ENCODE results near the gene KLK15.

Gene KLK15

GRCh38 chr19:50861496-50862286 is 28.3 kb upstream of the KLK15 start:
- TF ChIP-seq ZNF8 (CRISPR knock-in tag; IDR thresholded peaks at IDR 0.05) = no peak
- no peak for TF ChIP-seq ZNF565 (CRISPR knock-in tag; conservative IDR thresholded peaks at IDR 0.05; ENCODE audit: low read depth)
- TF ChIP-seq CREB5 (CRISPR knock-in tag; IDR thresholded peaks at IDR 0.05; ENCODE audit: low read depth) = no peak
- no peak for TF ChIP-seq PPARA (CRISPR knock-in tag; IDR thresholded peaks at IDR 0.05; ENCODE audit: borderline replicate concordance)
- TF ChIP-seq TCF4 (CRISPR knock-in tag; IDR thresholded peaks at IDR 0.05; ENCODE audit: borderline replicate concordance) = no peak
- no peak for TF ChIP-seq OSR1 (CRISPR knock-in tag; IDR thresholded peaks at IDR 0.05)
- no peak for TF ChIP-seq BACH2 (CRISPR knock-in tag; IDR thresholded peaks at IDR 0.05; ENCODE audit: borderline replicate concordance)
- no peak for TF ChIP-seq POU6F1 (CRISPR knock-in tag; IDR thresholded peaks at IDR 0.05; ENCODE audit: borderline replicate concordance, low read depth)
- TF ChIP-seq TOX (CRISPR knock-in tag; IDR thresholded peaks at IDR 0.05; ENCODE audit: borderline replicate concordance) = no peak
- no peak for TF ChIP-seq CSDC2 (CRISPR knock-in tag; IDR thresholded peaks at IDR 0.05)
- no peak for TF ChIP-seq ZFP30 (CRISPR knock-in tag; IDR thresholded peaks at IDR 0.05)
- ATAC-seq = no peak

GRCh38 chr19:50861010-50861409 is 27.6 kb upstream of the KLK15 start:
- no peak for ATAC-seq
- TF ChIP-seq TSHZ2 (CRISPR knock-in tag; IDR thresholded peaks at IDR 0.05) (no peak), BACH2 (CRISPR knock-in tag; IDR thresholded peaks at IDR 0.05; ENCODE audit: borderline replicate concordance) (no peak), OSR1 (CRISPR knock-in tag; IDR thresholded peaks at IDR 0.05) (no peak), TOX (CRISPR knock-in tag; IDR thresholded peaks at IDR 0.05; ENCODE audit: borderline replicate concordance) (no peak), ZFP30 (CRISPR knock-in tag; IDR thresholded peaks at IDR 0.05) (no peak), ESRRG (CRISPR knock-in tag; IDR thresholded peaks at IDR 0.05) (no peak), TCF4 (CRISPR knock-in tag; IDR thresholded peaks at IDR 0.05; ENCODE audit: borderline replicate concordance) (no peak), RARB (CRISPR knock-in tag; IDR thresholded peaks at IDR 0.05) (no peak), POU6F1 (CRISPR knock-in tag; IDR thresholded peaks at IDR 0.05; ENCODE audit: borderline replicate concordance, low read depth) (no peak), ZNF565 (CRISPR knock-in tag; conservative IDR thresholded peaks at IDR 0.05; ENCODE audit: low read depth) (no peak), PATZ1 (CRISPR knock-in tag; IDR thresholded peaks at IDR 0.05; ENCODE audit: borderline replicate concordance) (no peak), ZNF70 (CRISPR knock-in tag; IDR thresholded peaks at IDR 0.05) (no peak), ARNTL (CRISPR knock-in tag; IDR thresholded peaks at IDR 0.05; ENCODE audit: borderline replicate concordance, low read depth) (no peak), GLIS3 (CRISPR knock-in tag; IDR thresholded peaks at IDR 0.05) (no peak), PPARA (CRISPR knock-in tag; IDR thresholded peaks at IDR 0.05; ENCODE audit: borderline replicate concordance) (no peak), ISL1 (CRISPR knock-in tag; IDR thresholded peaks at IDR 0.05) (no peak), CSRNP3 (CRISPR knock-in tag; IDR thresholded peaks at IDR 0.05) (no peak), SNAI2 (CRISPR knock-in tag; IDR thresholded peaks at IDR 0.05) (no peak)
